ENCODE data around the gene BCAS1.

The BCAS1 gene

GRCh38 chr20:53964501-53965253 is 105.7 kb downstream of the BCAS1 start:
- Histone ChIP-seq H3K27ac (ENCODE audit: extremely low read depth, low read depth, low read length) (no peak overlapping the region), H3K4me1 (ENCODE audit: control insufficient read depth, insufficient read depth, low read length) (no peaks in the 10 kb centered on the region), H3K36me3 (ENCODE audit: control insufficient read depth in 2 of 2, insufficient read depth in 1 of 2, low read length in 2 of 2) (no peaks in the 10 kb centered on the region), H3K9me3 (ENCODE audit: control insufficient read depth, insufficient read depth, low read depth, low read length) (no peaks in the 10 kb centered on the region), H3K4me3 (ENCODE audit: low read depth, low read length) (no peak overlapping the region)
- no peak for TF ChIP-seq GLI2 (tag by site-specific recombination; IDR thresholded peaks at IDR 0.05; ENCODE audit: borderline replicate concordance, low read depth)
- TF ChIP-seq ZNF555 (tag by site-specific recombination; conservative IDR thresholded peaks at IDR 0.05): no peak
- TF ChIP-seq, protein P1, sequence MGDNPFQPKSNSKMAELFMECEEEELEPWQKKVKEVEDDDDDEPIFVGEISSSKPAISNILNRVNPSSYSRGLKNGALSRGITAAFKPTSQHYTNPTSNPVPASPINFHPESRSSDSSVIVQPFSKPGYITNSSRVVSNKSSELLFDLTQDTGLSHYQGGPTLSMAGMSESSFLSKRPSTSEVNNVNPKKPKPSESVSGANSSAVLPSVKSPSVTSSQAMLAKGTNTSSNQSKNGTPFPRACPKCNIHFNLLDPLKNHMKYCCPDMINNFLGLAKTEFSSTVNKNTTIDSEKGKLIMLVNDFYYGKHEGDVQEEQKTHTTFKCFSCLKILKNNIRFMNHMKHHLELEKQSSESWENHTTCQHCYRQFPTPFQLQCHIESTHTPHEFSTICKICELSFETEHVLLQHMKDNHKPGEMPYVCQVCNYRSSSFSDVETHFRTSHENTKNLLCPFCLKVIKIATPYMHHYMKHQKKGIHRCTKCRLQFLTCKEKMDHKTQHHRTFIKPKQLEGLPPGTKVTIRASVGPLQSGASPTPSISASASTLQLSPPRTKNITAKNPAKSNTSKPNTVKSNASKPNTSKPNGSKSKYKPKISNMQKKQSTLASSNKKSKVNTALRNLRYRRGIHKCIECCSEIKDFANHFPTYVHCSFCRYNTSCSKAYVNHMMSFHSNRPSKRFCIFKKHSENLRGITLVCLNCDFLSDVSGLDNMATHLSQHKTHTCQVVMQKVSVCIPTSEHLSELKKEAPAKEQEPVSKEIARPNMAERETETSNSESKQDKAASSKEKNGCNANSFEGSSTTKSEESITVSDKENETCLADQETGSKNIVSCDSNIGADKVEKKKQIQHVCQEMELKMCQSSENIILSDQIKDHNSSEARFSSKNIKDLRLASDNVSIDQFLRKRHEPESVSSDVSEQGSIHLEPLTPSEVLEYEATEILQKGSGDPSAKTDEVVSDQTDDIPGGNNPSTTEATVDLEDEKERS (tag by site-specific recombination; IDR thresholded peaks at IDR 0.05): no peak
- no peak for TF ChIP-seq ZNF830 (tag by site-specific recombination; IDR thresholded peaks at IDR 0.05; ENCODE audit: low read depth)
- TF ChIP-seq BCL11A (tag by site-specific recombination; IDR thresholded peaks at IDR 0.05; ENCODE audit: low read depth): no peak
- TF ChIP-seq ZNF223 (tag by site-specific recombination; IDR thresholded peaks at IDR 0.05): no peak
- TF ChIP-seq ZNF792 (tag by site-specific recombination; IDR thresholded peaks at IDR 0.05): no peak
- no peak for TF ChIP-seq KLF16 (tag by site-specific recombination; IDR thresholded peaks at IDR 0.05)
- no peak for TF ChIP-seq ATF2 (tag by site-specific recombination; IDR thresholded peaks at IDR 0.05; ENCODE audit: low read depth)
- TF ChIP-seq ZNF112 (tag by site-specific recombination; IDR thresholded peaks at IDR 0.05): no peak
- TF ChIP-seq PRDM10 (tag by site-specific recombination; IDR thresholded peaks at IDR 0.05): no peak
- no peak for TF ChIP-seq ZBTB11 (tag by site-specific recombination; conservative IDR thresholded peaks at IDR 0.05; ENCODE audit: low read depth)
- TF ChIP-seq ZNF514 (tag by site-specific recombination; IDR thresholded peaks at IDR 0.05): no peak
- CTCF ChIA-PET: interaction anchor here (0.6 kb wide), 1 partner anchor 224 kb away, joined by 3 read pairs; no protein-coding TSS in a partner anchor
- POLR2A ChIA-PET: interaction anchor here (0.7 kb wide), 1 partner anchor 95 kb away, joined by 3 read pairs; no protein-coding TSS in a partner anchor

All from HEK293 (cell line).